Jurkat, Clone E6-1 (cell line): Measurements from ENCODE around the gene CLCN1. TPM values are rescaled to one million over a fixed set of nuclear protein-coding genes. Genes with fewer than 3 reads are reported as not detected.
A peak's percentile ranks its signal among the peaks of the same experiment; 100 is the strongest.

Source experiments
- DNase-seq: peaks from one replicate; pipeline ENCODE4 v3.0.0-alpha.2; 2011; ENCODE audit warnings: low read depth, low spot score
- H3K4me3 ChIP-seq: 2 replicates; pipeline ENCODE4 v1.5.1; 2011; ENCODE audit warnings: mild to moderate bottlenecking, low read length, control low read depth, moderate library complexity
- polyA plus RNA-seq: library from polyadenylated mRNA; unstranded; fragments of >200 nt; gene quantifications from one replicate; pipeline ENCODE4 v1.2.1, GENCODE V29; 2012; ENCODE audit warnings: missing spikeins; ENCODE audit not compliant: insufficient read length, insufficient read depth

CLCN1 gene
- not detected for polyA plus RNA-seq

DNA sequence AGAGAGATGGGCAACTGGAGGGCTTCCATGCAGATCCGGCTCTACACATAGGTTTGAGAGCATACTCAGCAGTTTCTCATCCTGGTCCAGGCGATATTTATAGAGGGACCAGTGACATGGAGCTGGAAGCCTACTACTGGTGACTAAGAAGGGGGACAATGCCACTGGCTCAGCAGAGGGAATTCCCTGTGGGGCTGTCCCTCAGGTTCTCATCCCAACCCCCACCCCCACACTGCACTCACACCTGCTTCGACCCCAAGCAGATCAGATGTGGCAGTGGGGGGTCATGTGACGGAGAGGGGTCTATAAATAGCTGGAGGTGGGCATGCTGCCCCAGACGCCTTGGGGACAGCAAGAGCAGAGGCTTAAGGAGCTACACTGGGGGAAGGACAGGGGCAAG, at the start of gene CLCN1:
Gene CLCN1, plus strand, starts transcription at position 336 of the 400 bp plus-strand sequence. CDS start 102 bp downstream, outside the sequence.
- no peak for DNase-seq
- no peak within 1 kb of the TSS for H3K4me3 ChIP-seq

DNA sequence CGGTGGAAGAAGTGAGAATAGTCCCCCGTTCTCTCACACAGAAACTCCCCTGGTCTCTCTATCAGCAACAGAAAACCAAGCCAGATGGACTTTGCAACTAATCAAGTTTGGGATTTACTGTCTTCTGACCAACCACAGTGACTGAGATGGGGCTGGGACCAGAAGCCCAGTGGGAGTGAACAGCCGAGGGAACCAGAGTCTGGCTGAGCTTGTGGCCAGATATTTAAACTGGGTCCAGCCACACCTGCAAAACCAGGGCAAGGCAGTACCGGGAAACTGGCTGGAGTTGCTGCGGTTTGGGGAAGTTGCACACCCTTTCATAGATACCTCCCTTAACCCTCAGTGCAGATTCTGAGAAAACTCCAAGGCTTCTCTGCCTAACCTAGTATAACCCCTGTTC, 46.7 kb upstream of the CLCN1 start:
- DNase-seq = no peak
- no peak overlapping the region for H3K4me3 ChIP-seq

- no peak for DNase-seq
- no peak overlapping the region for H3K4me3 ChIP-seq
Measured at GRCh38 chr7:143271240-143271639, 44.7 kb upstream of the CLCN1 start.

- DNase-seq = no peak
- no peak overlapping the region for H3K4me3 ChIP-seq
Measured at GRCh38 chr7:143272871-143273270, 43.0 kb upstream of the CLCN1 start.

DNA sequence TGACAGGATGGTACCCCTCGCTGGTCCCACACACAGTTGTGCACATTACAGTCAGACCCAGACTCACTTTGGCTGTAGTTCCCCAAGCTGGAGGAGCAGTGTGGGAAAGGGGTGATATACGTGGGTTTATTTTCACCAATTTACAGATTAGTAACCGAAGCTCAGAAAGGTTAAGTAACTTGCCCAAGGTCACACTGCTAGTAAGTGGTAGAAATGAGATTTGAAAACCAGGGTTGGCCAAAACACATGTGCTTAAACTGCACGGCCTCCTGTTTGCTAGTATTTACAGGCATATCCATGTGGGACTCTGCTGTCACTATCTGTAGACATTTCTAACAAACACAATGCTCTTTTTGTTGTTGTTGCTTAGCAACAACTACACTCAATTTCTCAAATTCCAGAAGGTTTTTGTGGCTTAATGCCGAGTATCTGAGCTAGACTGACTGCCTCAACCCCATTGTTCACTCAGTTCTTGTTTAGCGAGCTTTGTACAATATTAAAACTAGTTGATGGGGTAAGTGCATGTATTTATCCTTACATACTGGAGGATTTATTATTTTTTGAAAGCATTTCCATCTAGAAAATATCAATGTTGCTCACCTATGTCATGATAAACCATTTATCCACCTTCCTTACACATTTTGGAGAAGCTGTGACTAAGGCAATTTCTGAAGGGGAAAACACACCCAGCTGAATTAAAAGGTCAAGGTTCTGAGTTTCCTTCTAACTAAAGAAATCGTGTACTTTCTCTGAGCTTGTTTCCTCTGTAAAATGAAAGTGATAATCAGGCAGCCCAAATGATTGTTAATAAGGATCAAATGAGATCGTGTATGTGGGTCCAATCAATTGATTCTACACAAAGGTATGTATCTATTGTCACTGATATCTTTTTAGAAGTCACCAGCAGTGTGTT, 36.5 kb upstream of the CLCN1 start:
- H3K4me3 ChIP-seq = no peak overlapping the region
- DNase-seq = no peak

DNA sequence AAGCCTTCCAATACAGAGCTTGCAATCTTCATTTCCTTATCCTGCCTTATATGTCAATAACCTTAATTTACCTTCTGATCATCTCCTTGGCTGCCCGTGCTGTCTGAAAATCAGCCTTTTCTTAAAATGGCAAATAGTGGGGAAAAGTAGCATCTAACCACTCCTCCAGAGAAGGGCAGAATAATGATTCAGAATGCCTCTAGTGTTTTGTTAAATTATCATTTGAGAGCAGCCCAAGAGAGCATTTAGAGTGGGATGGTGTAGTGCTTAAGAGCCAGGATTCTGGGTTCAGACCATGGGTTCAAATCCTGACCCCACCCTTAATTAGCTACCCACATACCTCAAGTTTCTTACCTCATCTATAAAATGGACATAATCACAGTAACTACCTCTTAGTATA, 35.8 kb upstream of the CLCN1 start:
- no peak for DNase-seq
- no peak overlapping the region for H3K4me3 ChIP-seq

- DNase-seq = no peak
- H3K4me3 ChIP-seq = no peak overlapping the region
Measured at GRCh38 chr7:143280566-143280965, 35.3 kb upstream of the CLCN1 start.

GRCh38 chr7:143281529-143281928, 34.4 kb upstream of the CLCN1 start:
- H3K4me3 ChIP-seq = no peak overlapping the region
- DNase-seq = no peak

DNA sequence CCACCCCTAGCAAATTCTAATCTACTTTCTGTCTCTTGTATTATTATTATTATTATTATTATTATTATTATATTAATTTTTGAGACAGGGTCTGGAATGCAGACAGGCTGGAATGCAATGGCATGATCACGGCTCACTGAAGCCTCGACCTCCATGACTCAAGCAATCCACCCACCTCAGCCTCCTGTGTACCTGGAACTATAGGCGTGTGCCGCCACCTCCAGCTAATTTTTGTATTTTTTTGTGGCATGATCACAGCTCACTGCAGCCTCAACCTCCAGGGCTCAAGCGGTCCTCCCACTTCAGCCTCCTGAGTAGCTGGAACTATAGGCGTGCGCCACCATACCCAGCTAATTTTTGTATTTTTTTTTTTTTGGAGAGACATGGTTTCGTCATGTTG, 33.8 kb upstream of the CLCN1 start:
- H3K4me3 ChIP-seq = no peak overlapping the region
- no peak for DNase-seq

DNA sequence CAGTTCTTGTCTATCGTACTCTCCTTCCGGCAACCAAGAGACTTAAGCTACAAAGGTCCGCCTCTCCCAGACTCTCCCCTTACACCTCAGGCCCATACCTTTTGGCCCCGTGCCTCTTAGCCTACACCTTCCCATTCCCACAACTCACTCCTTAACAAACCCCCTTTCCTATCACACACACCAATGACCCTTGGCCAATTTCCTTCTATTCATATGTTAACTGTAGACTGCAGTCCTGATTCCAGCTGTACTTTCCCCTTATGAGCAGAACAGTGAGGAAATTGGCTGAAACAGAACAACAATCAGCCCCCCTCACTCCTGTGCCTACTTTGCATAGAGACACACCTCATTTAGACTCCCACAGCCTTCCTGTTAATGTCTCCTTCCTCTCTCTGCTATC, 32.5 kb upstream of the CLCN1 start:
- peak overlapping the region; percentile 9; the same call in 1 of the 2 replicates for H3K4me3 ChIP-seq
- no peak for DNase-seq

DNA sequence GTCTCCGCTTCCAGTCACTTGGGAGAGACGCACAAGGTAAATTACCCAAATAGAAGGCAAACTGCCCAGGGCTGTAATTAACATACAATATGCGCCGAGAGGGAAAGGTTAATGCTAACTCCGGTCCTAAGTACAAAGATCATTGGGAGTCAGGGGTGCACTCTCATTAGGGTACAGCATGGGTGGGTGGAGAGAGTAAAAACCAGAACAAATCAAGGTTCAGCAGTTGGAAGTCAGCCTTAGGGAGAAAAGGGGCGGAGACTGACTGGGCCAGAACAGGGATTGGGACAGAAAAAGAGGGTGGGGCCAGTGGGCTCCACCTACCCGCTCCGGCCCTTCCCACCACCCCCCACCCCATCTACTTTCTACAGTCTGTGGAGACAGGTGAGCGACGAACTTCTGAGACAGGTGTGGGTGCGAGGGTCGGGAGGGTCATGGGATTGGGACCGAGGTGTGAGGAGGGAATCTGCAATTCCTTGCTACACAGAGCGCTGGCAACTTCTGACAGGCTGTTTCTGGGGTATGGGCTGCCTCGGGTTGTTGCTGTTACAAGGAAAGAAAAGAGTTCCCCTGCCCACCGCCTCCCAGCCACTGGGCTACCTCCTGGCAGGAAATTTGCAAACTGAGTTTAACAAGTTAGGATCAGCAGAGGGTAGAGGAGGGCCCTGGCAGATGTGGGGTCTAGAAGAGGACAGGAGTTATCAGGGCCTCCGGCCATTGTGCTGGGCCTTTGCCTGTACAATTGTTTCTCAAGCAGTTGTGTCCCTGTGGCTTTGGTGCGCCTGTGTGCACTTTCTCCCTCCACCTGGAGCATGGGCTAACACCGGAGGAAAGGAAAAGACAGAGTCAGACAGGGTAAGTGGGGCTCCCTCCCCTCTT, 31.1 kb upstream of the CLCN1 start, which contains the start of gene TMEM139:
Gene TMEM139, plus strand, starts transcription at position 368 of the 879 bp plus-strand sequence. CDS start 1,000 bp downstream, outside the sequence.
- no peak for DNase-seq
- peak within 1 kb of the TSS; percentile 9 for H3K4me3 ChIP-seq

- no peak overlapping the region for H3K4me3 ChIP-seq
- DNase-seq = no peak
Measured at GRCh38 chr7:143285470-143285778, 30.5 kb upstream of the CLCN1 start.

DNA sequence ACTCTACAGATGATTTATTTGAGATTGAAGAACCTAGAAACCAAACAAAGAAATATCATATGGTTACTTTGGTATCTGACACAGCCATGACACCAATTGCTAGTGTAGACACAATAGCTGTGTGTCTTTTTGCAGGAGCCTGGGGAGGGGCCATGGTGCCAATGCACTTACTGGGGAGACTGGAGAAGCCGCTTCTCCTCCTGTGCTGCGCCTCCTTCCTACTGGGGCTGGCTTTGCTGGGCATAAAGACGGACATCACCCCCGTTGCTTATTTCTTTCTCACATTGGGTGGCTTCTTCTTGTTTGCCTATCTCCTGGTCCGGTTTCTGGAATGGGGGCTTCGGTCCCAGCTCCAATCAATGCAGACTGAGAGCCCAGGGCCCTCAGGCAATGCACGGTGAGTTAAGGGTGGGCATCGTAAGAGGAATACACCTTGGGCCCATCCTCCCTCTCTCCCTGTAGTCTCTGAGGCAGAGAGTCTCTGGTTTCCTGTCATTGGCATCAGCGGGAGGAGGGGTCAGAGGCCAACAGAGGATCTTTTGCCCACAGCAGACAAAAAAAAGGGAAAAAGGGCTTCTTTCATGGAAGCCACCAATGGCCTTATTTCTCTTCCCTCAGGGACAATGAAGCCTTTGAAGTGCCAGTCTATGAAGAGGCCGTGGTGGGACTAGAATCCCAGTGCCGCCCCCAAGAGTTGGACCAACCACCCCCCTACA, 29.9 kb upstream of the CLCN1 start:
- DNase-seq = no peak
- H3K4me3 ChIP-seq = no peak overlapping the region

- DNase-seq = no peak
- H3K4me3 ChIP-seq = no peak overlapping the region
Measured at GRCh38 chr7:143286522-143286890, 29.4 kb upstream of the CLCN1 start.

- H3K4me3 ChIP-seq = no peak overlapping the region; the same call in 1 of the 2 replicates
Measured at GRCh38 chr7:143287339-143287934, 28.5 kb upstream of the CLCN1 start.

DNA sequence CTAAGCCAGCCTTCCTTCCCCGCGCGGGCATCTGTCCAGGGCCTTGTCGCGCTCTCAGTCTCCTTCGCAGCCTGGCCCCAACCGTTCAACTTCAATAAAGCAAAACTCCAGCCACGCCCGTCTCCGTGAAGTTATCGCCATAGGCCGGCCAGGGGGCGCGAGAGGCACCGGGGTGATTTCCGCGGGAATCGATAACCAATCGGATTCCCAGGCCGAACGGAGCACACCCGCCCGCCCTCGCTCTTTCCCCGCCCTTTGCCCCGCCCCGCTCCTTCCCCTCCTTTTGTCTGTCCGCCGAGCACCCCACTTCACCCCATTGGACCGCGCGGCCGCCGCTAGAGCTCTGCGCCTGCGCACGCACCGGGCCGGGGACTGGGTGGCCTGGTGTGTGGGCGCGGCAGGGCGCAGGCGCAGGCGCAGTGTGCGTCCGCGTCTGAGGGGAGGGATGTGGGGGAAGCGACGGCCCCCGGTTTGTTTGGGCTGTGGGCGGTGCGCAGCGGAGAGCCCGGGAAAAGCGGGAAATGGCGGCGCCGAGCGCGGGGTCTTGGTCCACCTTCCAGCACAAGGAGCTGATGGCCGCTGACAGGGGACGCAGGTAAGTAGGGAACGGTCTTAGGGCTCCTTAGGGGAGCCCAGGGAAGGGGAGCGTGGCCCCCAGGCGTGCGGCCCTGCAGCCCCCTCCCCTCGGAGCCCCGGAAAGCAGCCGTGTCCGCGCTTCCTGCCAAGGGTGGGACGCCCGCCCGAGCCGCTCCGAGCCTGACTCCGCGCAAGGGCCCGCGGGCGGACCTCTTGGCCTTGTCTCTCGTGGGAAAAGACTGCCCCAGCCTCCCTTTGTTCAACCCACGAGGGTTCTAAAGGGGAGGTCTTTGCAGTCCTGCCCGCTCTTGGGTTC, 27.7 kb upstream of the CLCN1 start, which contains the start of gene CASP2:
Gene CASP2, plus strand, starts transcription at position 417 of the 892 bp plus-strand sequence. Its CDS starts 105 bp downstream, at position 522.
- H3K4me3 ChIP-seq = peak within 1 kb of the TSS; percentile 97
- peak; percentile 93 for DNase-seq

More at GRCh38 chr7:143287339-143287934, 28.5 kb upstream of the CLCN1 start:
- DNase-seq = no peak

DNA sequence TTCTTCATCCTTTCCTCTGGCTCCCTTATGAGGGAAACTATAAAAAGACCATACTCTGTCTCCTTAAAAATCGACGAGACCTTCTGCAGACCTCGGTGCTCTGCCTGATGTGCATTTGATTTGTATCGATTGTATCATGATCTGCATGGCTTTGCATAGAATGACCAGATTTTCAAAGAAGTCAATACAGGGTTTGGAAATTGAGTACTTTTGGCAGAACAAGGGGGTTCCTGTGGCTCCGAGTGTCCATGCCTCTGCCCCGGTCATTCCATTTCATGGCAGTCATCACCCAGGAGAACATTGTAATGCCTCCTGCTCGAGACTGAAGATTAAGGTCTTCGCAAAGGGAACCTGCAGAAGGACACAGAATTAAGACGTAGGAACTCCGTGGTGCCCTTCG, 27.1 kb upstream of the CLCN1 start:
- peak overlapping the region; percentile 97 for H3K4me3 ChIP-seq
- DNase-seq = no peak

DNA sequence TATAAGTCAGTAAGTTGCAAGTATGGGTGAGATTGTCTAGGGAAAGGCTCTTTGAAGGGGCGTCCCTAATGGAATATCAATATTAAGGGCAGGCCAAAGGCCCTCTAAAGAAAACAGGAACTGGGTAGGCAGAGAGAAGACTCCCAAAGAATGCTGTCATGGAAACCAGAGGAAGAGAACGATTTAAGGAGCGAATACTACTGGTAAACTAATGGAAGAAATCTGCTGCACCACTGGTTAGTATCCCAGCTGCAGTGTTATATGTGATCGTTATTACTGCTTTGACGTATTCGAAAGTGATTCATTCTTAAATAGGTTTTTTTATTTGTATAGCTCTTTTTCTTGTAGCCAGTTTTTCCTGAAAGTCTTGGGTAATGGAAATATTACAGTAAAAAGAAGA, 26.5 kb upstream of the CLCN1 start:
- no peak for DNase-seq

More for the DNA sequence above, 26.5 kb upstream of the CLCN1 start:
- H3K4me3 ChIP-seq = peak overlapping the region; percentile 97
